ENCODE data around the gene SMG6.

SMG6 gene

GRCh38 chr17:2064980-2065785, 238.4 kb downstream of the SMG6 start:
- Mint-ChIP-seq H3K36me3 (ENCODE audit: low read depth) (peaks cover 55% of the 10 kb centered on the region), H3K27me3 (ENCODE audit: low read depth) (no peaks in the 10 kb centered on the region), H3K4me1 (ENCODE audit: low read depth) (peaks cover 74% of the 10 kb centered on the region)

DNA sequence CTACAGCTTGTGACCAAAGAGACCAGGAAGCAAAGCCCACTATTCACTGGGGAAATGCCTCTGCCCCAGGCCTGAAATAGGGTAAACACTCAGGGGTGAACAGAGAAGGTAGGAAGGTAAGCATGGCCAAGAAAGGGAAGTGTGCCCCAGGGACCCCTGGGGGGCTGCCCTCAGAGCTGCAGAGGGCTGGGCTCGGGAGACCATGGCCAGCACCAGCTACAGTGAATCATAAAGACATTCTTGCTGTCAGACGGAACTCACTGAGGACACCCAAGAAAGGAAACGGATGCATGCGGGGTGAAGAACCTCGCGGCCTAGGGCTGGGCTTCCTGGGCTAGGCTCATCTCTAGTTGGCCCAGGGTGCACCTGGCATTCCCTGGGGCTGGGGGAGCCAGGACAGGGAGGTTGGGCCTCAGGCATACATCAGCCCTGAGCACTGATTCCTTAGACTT, 239.0 kb downstream of the SMG6 start:
- peak overlapping the region; percentile 84 for H3K27ac Mint-ChIP-seq
- peaks cover 59% of the 10 kb centered on the region for H3K36me3 Mint-ChIP-seq (ENCODE audit: low read depth)
- DNase-seq (ENCODE audit: low spot score): no peak
- H3K27me3 Mint-ChIP-seq (ENCODE audit: low read depth): no peaks in the 10 kb centered on the region
- no peak overlapping the region for H3K4me3 Mint-ChIP-seq
- peaks cover 71% of the 10 kb centered on the region for H3K4me1 Mint-ChIP-seq (ENCODE audit: low read depth)
- no peaks in the 10 kb centered on the region for H3K9me3 Mint-ChIP-seq

More at GRCh38 chr17:2064980-2065785, 238.4 kb downstream of the SMG6 start:
- Mint-ChIP-seq H3K9me3 (no peaks in the 10 kb centered on the region), H3K4me3 (no peak overlapping the region), H3K27ac (peak overlapping the region; percentile 84)
- DNase-seq (ENCODE audit: low spot score): peak; percentile 71

GRCh38 chr17:2064147-2064489, 239.5 kb downstream of the SMG6 start:
- H3K4me3 Mint-ChIP-seq: no peak overlapping the region
- no peaks in the 10 kb centered on the region for H3K27me3 Mint-ChIP-seq (ENCODE audit: low read depth)
- peak overlapping the region; percentile 84 for H3K27ac Mint-ChIP-seq
- H3K9me3 Mint-ChIP-seq: no peaks in the 10 kb centered on the region
- no peak for DNase-seq (ENCODE audit: low spot score)
- peaks cover 62% of the 10 kb centered on the region for H3K36me3 Mint-ChIP-seq (ENCODE audit: low read depth)
- H3K4me1 Mint-ChIP-seq (ENCODE audit: low read depth): peaks cover 69% of the 10 kb centered on the region

DNA sequence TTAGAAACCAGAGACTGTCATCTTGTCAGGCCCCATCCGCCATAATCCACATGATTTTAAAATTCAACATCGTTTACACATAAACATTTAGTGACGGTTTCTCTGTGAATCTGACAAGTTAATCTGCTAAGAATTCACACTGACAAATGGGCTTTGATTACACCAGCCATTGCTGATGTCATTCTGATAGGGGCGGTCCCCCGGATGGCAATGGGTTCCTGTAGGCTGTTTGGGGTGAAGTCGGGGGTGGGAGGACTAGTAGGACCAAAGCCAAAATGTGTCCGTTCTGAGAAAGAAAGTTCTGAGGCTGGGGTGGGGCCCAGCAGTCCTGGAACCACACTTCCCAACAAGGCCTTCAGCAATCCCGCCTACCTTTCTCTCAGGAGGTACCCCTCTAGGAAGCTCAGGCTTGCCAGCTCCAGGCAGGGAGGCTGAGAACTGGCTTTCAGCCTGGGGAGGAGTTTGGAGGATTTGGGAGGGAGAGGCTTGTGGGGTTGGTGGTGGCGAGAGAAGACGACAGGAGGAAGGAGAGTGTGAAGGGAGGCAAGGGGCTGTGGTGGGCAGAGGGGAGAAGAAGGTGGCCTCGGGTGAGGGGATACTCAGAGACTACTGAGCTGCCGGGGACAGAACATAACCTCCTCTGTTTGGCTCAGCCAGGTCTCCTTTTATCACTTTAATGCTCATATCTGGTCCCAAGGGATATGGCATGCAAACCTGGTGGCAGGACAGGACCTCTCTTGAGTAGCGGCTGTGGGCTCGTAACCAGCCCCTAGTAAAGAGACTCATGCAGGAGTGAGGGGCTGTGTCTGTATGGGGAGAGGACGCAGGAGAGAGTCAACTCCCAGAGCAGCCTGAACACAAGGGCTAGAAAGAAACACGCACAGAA, 240.1 kb downstream of the SMG6 start:
- peaks cover 58% of the 10 kb centered on the region for H3K36me3 Mint-ChIP-seq (ENCODE audit: low read depth)
- H3K4me3 Mint-ChIP-seq: no peak overlapping the region
- H3K4me1 Mint-ChIP-seq (ENCODE audit: low read depth): peaks cover 63% of the 10 kb centered on the region
- H3K9me3 Mint-ChIP-seq: no peaks in the 10 kb centered on the region
- H3K27ac Mint-ChIP-seq: peak overlapping the region; percentile 81
- DNase-seq (ENCODE audit: low spot score): no peak
- H3K27me3 Mint-ChIP-seq (ENCODE audit: low read depth): no peaks in the 10 kb centered on the region

- H3K9me3 Mint-ChIP-seq: no peaks in the 10 kb centered on the region
- peak overlapping the region; percentile 70 for H3K27ac Mint-ChIP-seq
- H3K36me3 Mint-ChIP-seq (ENCODE audit: low read depth): peaks cover 59% of the 10 kb centered on the region
- H3K4me1 Mint-ChIP-seq (ENCODE audit: low read depth): peaks cover 57% of the 10 kb centered on the region
- H3K4me3 Mint-ChIP-seq: no peak overlapping the region
- DNase-seq (ENCODE audit: low spot score): no peak
- H3K27me3 Mint-ChIP-seq (ENCODE audit: low read depth): no peaks in the 10 kb centered on the region
Observed at GRCh38 chr17:2062571-2063183, 240.9 kb downstream of the SMG6 start.

DNA sequence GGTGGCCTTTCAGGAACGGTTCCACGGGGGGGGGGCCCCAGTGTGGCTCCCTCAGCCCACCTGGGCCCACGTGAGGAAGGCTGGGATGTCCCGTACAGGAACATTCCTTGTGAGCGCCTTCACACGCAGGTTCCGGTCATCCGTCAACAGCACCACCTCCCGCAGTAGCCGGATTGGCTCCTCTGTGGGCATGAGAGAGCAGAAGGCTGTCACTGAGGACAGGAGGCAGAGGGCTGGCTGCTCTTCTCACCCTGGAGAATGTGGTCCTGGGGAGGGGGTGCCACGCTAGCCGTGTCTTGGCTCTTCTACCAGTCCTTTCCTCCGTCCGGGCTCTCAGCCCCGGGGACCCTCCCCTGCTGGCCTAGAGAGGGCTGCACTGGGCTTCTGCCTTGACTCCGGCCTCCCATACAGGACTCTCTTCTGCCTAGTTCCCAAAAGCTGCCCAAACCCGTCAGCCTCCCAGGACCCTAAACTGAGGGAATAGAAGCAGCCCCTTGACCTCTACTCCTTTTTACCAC, 242.1 kb downstream of the SMG6 start:
- Mint-ChIP-seq H3K27ac (peak overlapping the region; percentile 70), H3K9me3 (no peaks in the 10 kb centered on the region), H3K27me3 (ENCODE audit: low read depth) (no peaks in the 10 kb centered on the region), H3K36me3 (ENCODE audit: low read depth) (peaks cover 61% of the 10 kb centered on the region), H3K4me3 (no peak overlapping the region), H3K4me1 (ENCODE audit: low read depth) (peaks cover 48% of the 10 kb centered on the region)
- no peak for DNase-seq (ENCODE audit: low spot score)

DNA sequence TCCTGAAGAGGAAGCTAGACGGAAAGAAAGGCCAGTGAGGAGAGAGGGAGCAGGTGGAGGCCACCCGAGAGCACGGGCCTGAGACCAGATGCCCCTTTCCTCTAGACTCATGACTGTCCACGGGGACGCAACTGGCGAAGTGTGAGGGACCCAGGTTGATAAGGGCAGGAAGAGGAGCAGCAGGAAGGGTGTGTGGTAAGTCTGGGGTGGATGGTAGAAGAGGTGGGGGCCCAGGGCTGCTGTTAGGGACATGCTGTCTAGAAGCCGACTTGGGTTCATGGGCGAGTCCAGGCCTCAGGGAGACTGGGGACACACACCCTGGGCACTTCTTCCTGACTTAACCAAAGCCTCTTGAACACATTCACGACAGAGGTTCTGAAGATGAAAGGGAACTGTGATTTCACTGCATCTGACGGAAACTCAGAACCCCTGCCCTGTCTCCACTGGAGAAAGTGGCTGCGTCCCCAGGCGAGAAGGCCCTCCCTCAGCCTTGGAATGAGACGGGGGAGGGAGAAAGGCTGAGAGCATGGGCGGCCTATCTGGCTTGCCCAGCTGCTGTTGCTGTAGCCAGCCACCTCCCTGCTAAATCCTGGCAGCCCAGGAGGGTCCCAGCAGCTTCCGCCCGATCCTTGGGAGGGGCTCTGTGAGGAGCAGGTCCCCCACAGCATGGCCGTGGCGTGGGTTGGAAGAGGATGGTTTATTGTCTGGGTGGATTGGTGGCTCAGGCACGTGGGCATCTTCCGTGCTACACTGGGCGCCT, 242.7 kb downstream of the SMG6 start:
- H3K4me3 Mint-ChIP-seq: peak overlapping the region; percentile 76
- H3K27me3 Mint-ChIP-seq (ENCODE audit: low read depth): no peaks in the 10 kb centered on the region
- H3K9me3 Mint-ChIP-seq: no peaks in the 10 kb centered on the region
- H3K36me3 Mint-ChIP-seq (ENCODE audit: low read depth): peaks cover 57% of the 10 kb centered on the region
- peak overlapping the region; percentile 36 for H3K27ac Mint-ChIP-seq
- no peak for DNase-seq (ENCODE audit: low spot score)
- peaks cover 46% of the 10 kb centered on the region for H3K4me1 Mint-ChIP-seq (ENCODE audit: low read depth)

DNA sequence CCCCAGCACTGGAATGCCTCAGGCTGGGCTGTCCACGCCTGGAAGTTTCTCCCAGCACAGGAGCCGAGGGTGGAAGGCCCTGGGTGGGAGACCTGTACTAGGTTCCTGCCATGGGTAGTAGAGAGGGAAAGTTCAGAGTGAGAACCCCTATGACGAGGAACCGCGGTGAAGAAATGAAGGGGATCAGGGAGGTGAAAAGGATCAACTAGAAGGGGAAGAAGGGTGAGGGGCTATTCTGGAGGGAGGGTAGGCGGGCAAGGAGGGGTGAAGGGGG, 243.3 kb downstream of the SMG6 start:
- peak overlapping the region; percentile 76 for H3K4me3 Mint-ChIP-seq
- H3K27ac Mint-ChIP-seq: peak overlapping the region; percentile 36
- H3K9me3 Mint-ChIP-seq: no peaks in the 10 kb centered on the region
- H3K36me3 Mint-ChIP-seq (ENCODE audit: low read depth): peaks cover 57% of the 10 kb centered on the region
- no peaks in the 10 kb centered on the region for H3K27me3 Mint-ChIP-seq (ENCODE audit: low read depth)
- H3K4me1 Mint-ChIP-seq (ENCODE audit: low read depth): peaks cover 42% of the 10 kb centered on the region
- DNase-seq (ENCODE audit: low spot score): no peak

- Mint-ChIP-seq H3K9me3 (no peaks in the 10 kb centered on the region), H3K4me1 (ENCODE audit: low read depth) (peaks cover 40% of the 10 kb centered on the region), H3K27ac (peak overlapping the region; percentile 73), H3K36me3 (ENCODE audit: low read depth) (peaks cover 53% of the 10 kb centered on the region), H3K4me3 (peak overlapping the region; percentile 76), H3K27me3 (ENCODE audit: low read depth) (no peaks in the 10 kb centered on the region)
- no peak for DNase-seq (ENCODE audit: low spot score)
Observed at GRCh38 chr17:2059547-2060384, 243.8 kb downstream of the SMG6 start.

DNA sequence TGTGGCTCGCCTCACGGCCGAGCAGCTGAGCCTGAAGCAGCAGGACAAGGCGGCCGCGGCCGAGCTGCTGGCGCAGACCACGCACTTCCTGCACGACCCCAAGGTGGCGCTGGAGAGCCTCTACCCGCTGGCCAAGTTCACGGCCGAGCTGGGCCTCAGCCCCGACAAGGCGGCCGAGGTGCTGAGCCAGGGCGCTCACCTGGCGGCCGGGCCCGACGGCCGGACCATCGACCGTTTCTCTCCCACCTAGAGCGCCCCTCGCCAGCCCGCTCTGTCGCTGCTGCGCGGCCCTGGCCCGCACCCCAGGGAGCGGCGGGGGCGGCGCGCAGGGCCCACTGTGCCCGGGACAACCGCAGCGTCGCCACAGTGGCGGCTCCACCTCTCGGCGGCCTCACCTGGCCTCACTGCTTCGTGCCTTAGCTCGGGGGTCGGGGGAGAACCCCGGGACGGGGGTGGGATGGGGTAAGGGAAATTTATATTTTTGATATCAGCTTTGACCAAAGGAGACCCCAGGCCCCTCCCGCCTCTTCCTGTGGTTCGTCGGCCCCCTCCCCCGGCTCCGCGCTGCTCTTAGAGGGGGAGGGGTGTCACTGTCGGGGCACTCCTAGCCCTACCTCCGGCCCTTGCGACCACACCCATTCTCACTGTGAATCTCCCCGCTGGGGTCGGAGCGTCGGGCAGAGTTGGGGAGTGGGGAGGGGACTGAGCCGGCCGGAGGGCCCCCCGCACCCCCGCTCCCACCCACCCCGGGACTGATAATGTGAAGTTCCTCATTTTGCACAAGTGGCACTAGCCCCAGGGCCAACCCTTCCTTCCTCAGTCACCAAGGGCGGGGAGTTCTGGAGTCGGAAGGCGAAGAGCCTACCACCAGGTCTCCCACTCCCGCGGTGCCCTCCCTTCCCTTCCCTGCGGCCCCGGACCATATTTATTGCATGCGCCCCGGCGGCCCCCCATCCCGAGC, 244.7 kb downstream of the SMG6 start:
- DNase-seq (ENCODE audit: low spot score): peak; percentile 78
- H3K27me3 Mint-ChIP-seq (ENCODE audit: low read depth): no peaks in the 10 kb centered on the region
- H3K4me1 Mint-ChIP-seq (ENCODE audit: low read depth): peaks cover 32% of the 10 kb centered on the region
- H3K36me3 Mint-ChIP-seq (ENCODE audit: low read depth): peaks cover 45% of the 10 kb centered on the region
- H3K27ac Mint-ChIP-seq: peak overlapping the region; percentile 73
- H3K4me3 Mint-ChIP-seq: peak overlapping the region; percentile 76
- H3K9me3 Mint-ChIP-seq: no peaks in the 10 kb centered on the region

DNA sequence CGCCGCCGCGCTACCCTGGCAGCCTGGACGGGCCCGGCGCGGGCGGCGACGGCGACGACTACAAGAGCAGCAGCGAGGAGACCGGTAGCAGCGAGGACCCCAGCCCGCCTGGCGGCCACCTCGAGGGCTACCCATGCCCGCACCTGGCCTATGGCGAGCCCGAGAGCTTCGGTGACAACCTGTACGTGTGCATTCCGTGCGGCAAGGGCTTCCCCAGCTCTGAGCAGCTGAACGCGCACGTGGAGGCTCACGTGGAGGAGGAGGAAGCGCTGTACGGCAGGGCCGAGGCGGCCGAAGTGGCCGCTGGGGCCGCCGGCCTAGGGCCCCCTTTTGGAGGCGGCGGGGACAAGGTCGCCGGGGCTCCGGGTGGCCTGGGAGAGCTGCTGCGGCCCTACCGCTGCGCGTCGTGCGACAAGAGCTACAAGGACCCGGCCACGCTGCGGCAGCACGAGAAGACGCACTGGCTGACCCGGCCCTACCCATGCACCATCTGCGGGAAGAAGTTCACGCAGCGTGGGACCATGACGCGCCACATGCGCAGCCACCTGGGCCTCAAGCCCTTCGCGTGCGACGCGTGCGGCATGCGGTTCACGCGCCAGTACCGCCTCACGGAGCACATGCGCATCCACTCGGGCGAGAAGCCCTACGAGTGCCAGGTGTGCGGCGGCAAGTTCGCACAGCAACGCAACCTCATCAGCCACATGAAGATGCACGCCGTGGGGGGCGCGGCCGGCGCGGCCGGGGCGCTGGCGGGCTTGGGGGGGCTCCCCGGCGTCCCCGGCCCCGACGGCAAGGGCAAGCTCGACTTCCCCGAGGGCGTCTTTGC, 245.6 kb downstream of the SMG6 start:
- peaks cover 5% of the 10 kb centered on the region for H3K27me3 Mint-ChIP-seq (ENCODE audit: low read depth)
- H3K4me1 Mint-ChIP-seq (ENCODE audit: low read depth): peaks cover 30% of the 10 kb centered on the region
- H3K27ac Mint-ChIP-seq: peak overlapping the region; percentile 73
- peak; percentile 27 for DNase-seq (ENCODE audit: low spot score)
- H3K9me3 Mint-ChIP-seq: no peaks in the 10 kb centered on the region
- H3K36me3 Mint-ChIP-seq (ENCODE audit: low read depth): peaks cover 41% of the 10 kb centered on the region
- H3K4me3 Mint-ChIP-seq: peak overlapping the region; percentile 67
